Neural cell (in vitro differentiated cells): ENCODE measurements around the gene IL9. TPM values are rescaled to one million over a fixed set of nuclear protein-coding genes. Genes with fewer than 3 reads are reported as not detected.

Experiments
- H2AFZ ChIP-seq: fragments of 200-600, 300-800 bp; sonication (generic), shearing (Covaris generic); 2 replicates; pipeline ENCODE4 v1.6.0; 2014; ENCODE audit warnings: low read depth, mild to moderate bottlenecking, antibody characterized with exemption, low read length, moderate library complexity
- H3F3A ChIP-seq: fragments of 200-600 bp; shearing (Covaris generic); 2 replicates; pipeline ENCODE4 v1.6.1; 2016; ENCODE audit warnings: mild to moderate bottlenecking, moderate library complexity, mixed read lengths, antibody characterized with exemption, low read length; ENCODE audit not compliant: insufficient read depth, poor library complexity, severe bottlenecking
- H3K27ac ChIP-seq: fragments of 200-600, 300-800 bp; sonication (generic), shearing (Covaris generic); 2 replicates; pipeline ENCODE4 v1.5.1; 2014; ENCODE audit warnings: mild to moderate bottlenecking, low read length, moderate library complexity
- H3K27me3 ChIP-seq: fragments of 300-800, 200-600 bp; sonication (generic), shearing (Covaris generic); 2 replicates; pipeline ENCODE4 v1.6.0; 2014; ENCODE audit warnings: mild to moderate bottlenecking, low read depth, low read length, moderate library complexity; ENCODE audit not compliant: insufficient read depth
- H3K36me3 ChIP-seq: fragments of 300-800, 200-600 bp; sonication (generic), shearing (Covaris generic); 2 replicates; pipeline ENCODE4 v1.5.1; 2014; ENCODE audit warnings: mild to moderate bottlenecking, antibody characterized with exemption, low read length, moderate library complexity; ENCODE audit not compliant: insufficient read depth
- H3K4me2 ChIP-seq: fragments of 300-800, 200-600 bp; sonication (generic), shearing (Covaris generic); 2 replicates; pipeline ENCODE4 v1.6.0; 2014; ENCODE audit warnings: mild to moderate bottlenecking, low read length
- H3K4me3 ChIP-seq: fragments of 300-800, 200-600 bp; sonication (generic), shearing (Covaris generic); 2 replicates; pipeline ENCODE4 v1.5.1; 2014; ENCODE audit warnings: mild to moderate bottlenecking, low read length, moderate library complexity
- H3K79me2 ChIP-seq: fragments of 200-600 bp; shearing (Covaris generic); replicated peaks from 2 replicates; pipeline ENCODE4 v1.6.0; 2014; ENCODE audit warnings: mild to moderate bottlenecking, low read length, moderate library complexity; ENCODE audit not compliant: insufficient read depth
- H3K9ac ChIP-seq: fragments of 300-800, 200-600 bp; sonication (generic), shearing (Covaris generic); 2 replicates; pipeline ENCODE4 v1.6.1; 2016; ENCODE audit warnings: mild to moderate bottlenecking, low read length, mixed read lengths
- H3K9me2 ChIP-seq: fragments of 200-600 bp; shearing (Covaris generic); 2 replicates; pipeline ENCODE4 v1.6.1; 2016; ENCODE audit warnings: mild to moderate bottlenecking, low read length, mixed read lengths; ENCODE audit not compliant: insufficient read depth
- H3K9me3 ChIP-seq: fragments of 200-600, 300-800 bp; sonication (generic), shearing (Covaris generic); 2 replicates; pipeline ENCODE4 v1.6.1; 2016; ENCODE audit warnings: mild to moderate bottlenecking, mixed run types, low read length, moderate library complexity, mixed read lengths
- H4K20me1 ChIP-seq: fragments of 200-600 bp; shearing (Covaris generic); 2 replicates; pipeline ENCODE4 v1.6.1; 2016; ENCODE audit warnings: mild to moderate bottlenecking, mixed run types; ENCODE audit not compliant: insufficient read depth
- EP300 ChIP-seq: fragments of 450-650 bp; conservative IDR thresholded peaks from 2 replicates; pipeline ENCODE4 v1.6.1; 2014; ENCODE audit warnings: antibody characterized with exemption, mild to moderate bottlenecking, moderate library complexity; ENCODE audit not compliant: poor library complexity, severe bottlenecking
- EZH2 ChIP-seq: fragments of 200-600, 300-800 bp; shearing (Covaris generic), sonication (generic); IDR thresholded peaks from 2 replicates; pipeline ENCODE4 v1.6.1; 2014; ENCODE audit warnings: antibody characterized with exemption, low read length, borderline replicate concordance, mild to moderate bottlenecking; ENCODE audit not compliant: insufficient read depth, poor library complexity, severe bottlenecking
- MXI1 ChIP-seq: fragments of 450-650 bp; conservative IDR thresholded peaks from 2 replicates; pipeline ENCODE4 v1.6.1; 2014; ENCODE audit warnings: antibody characterized with exemption, mild to moderate bottlenecking; ENCODE audit not compliant: poor library complexity, severe bottlenecking
- POLR2AphosphoS5 ChIP-seq: IDR thresholded peaks from 2 replicates; pipeline ENCODE4 v1.6.1; 2012
- RAD21 ChIP-seq: fragments of 450-650 bp; conservative IDR thresholded peaks from 2 replicates; pipeline ENCODE4 v1.6.1; 2014; ENCODE audit warnings: antibody characterized with exemption, mild to moderate bottlenecking, moderate library complexity
- SMC3 ChIP-seq: fragments of 450-650 bp; conservative IDR thresholded peaks from 2 replicates; pipeline ENCODE4 v1.6.1; 2014; ENCODE audit warnings: antibody characterized with exemption, mild to moderate bottlenecking, moderate library complexity; ENCODE audit not compliant: poor library complexity
- TAF1 ChIP-seq: IDR thresholded peaks from 2 replicates; pipeline ENCODE4 v1.6.1; 2012; ENCODE audit warnings: low read depth
- polyA plus RNA-seq: library from polyadenylated mRNA; depleted of rRNA; stranded (reverse); fragments of >200 nt; gene quantifications from 2 replicates; pipeline ENCODE4 v1.2.3, GENCODE V29; 2014
- TF ChIP-seq, protein P1 (sequence below): IDR thresholded peaks from 2 replicates; pipeline ENCODE4 v1.6.1; 2012; ENCODE audit warnings: borderline replicate concordance
- TF ChIP-seq, protein P2 (sequence below): fragments of 450-650 bp; IDR thresholded peaks from 2 replicates; pipeline ENCODE4 v1.5.1; 2014; ENCODE audit warnings: antibody characterized with exemption, mild to moderate bottlenecking, moderate library complexity; ENCODE audit not compliant: poor library complexity, severe bottlenecking

The IL9 gene
- polyA plus RNA-seq, 1 donor from 2014 or later = not detected

DNA sequence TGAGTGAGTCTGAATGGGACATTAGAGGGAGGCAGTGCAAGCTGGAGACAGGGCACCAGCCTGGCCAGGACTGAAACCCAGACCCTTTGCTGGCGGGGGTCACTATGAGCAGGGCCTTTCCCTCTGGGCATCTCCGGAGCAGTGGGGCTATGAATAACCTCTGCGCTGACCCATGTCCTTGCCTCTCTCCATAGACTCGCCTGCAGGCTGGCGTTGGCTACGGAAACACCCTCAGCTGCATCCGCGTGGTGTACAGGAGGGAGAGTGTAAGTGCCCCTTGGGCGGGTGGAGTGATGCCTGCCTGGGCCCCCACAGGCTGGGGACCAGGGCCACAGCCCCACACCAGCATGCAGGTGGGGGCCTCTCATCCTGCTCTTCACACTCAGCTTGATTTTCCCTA is 45.4 kb downstream of the IL9 start:
- TF ChIP-seq RAD21 = no peak
- TF ChIP-seq, protein P1, sequence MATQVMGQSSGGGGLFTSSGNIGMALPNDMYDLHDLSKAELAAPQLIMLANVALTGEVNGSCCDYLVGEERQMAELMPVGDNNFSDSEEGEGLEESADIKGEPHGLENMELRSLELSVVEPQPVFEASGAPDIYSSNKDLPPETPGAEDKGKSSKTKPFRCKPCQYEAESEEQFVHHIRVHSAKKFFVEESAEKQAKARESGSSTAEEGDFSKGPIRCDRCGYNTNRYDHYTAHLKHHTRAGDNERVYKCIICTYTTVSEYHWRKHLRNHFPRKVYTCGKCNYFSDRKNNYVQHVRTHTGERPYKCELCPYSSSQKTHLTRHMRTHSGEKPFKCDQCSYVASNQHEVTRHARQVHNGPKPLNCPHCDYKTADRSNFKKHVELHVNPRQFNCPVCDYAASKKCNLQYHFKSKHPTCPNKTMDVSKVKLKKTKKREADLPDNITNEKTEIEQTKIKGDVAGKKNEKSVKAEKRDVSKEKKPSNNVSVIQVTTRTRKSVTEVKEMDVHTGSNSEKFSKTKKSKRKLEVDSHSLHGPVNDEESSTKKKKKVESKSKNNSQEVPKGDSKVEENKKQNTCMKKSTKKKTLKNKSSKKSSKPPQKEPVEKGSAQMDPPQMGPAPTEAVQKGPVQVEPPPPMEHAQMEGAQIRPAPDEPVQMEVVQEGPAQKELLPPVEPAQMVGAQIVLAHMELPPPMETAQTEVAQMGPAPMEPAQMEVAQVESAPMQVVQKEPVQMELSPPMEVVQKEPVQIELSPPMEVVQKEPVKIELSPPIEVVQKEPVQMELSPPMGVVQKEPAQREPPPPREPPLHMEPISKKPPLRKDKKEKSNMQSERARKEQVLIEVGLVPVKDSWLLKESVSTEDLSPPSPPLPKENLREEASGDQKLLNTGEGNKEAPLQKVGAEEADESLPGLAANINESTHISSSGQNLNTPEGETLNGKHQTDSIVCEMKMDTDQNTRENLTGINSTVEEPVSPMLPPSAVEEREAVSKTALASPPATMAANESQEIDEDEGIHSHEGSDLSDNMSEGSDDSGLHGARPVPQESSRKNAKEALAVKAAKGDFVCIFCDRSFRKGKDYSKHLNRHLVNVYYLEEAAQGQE = no peak
- no peak for TF ChIP-seq POLR2AphosphoS5
- no peak for TF ChIP-seq EZH2
- TF ChIP-seq TAF1 = no peak
- no peak for TF ChIP-seq EP300
- TF ChIP-seq, protein P2, sequence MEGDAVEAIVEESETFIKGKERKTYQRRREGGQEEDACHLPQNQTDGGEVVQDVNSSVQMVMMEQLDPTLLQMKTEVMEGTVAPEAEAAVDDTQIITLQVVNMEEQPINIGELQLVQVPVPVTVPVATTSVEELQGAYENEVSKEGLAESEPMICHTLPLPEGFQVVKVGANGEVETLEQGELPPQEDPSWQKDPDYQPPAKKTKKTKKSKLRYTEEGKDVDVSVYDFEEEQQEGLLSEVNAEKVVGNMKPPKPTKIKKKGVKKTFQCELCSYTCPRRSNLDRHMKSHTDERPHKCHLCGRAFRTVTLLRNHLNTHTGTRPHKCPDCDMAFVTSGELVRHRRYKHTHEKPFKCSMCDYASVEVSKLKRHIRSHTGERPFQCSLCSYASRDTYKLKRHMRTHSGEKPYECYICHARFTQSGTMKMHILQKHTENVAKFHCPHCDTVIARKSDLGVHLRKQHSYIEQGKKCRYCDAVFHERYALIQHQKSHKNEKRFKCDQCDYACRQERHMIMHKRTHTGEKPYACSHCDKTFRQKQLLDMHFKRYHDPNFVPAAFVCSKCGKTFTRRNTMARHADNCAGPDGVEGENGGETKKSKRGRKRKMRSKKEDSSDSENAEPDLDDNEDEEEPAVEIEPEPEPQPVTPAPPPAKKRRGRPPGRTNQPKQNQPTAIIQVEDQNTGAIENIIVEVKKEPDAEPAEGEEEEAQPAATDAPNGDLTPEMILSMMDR = no peak
- TF ChIP-seq MXI1 = no peak
- no peak for TF ChIP-seq SMC3
- H3K4me3 ChIP-seq = no peak overlapping the region
- no peaks in the 10 kb centered on the region for H4K20me1 ChIP-seq
- H3K27ac ChIP-seq = no peak overlapping the region
- no peaks in the 10 kb centered on the region for H3K9me3 ChIP-seq
- H3K79me2 ChIP-seq = no peaks in the 10 kb centered on the region
- H3K27me3 ChIP-seq = no peaks in the 10 kb centered on the region
- H3K36me3 ChIP-seq = no peaks in the 10 kb centered on the region
- H3F3A ChIP-seq = no peaks in the 10 kb centered on the region
- H2AFZ ChIP-seq = no peak overlapping the region
- no peak overlapping the region for H3K4me2 ChIP-seq
- H3K9ac ChIP-seq = no peak overlapping the region
- H3K9me2 ChIP-seq = no peaks in the 10 kb centered on the region

DNA sequence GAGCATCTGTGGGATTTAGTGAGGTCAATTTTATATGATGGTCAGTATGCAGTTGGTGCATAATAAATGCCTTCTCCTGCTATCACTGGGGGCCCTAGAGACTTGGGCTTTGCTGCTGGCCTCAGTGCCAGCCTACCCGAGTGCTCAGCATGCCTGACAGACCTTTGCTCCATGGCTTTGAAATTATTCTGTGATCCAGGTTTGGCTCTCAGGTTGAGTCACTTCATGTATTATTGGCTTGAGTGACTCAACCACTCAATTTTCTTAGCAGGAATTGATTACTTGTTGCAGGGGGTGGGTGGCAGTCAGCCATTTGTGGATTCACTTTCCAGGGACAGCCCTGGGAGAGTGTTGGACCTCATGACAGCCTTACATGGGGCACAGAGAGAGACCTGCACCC is 47.7 kb downstream of the IL9 start:
- Histone ChIP-seq H3K27me3 (no peaks in the 10 kb centered on the region), H3K9ac (no peak overlapping the region), H3K79me2 (no peaks in the 10 kb centered on the region), H2AFZ (no peak overlapping the region), H3K4me2 (no peak overlapping the region), H4K20me1 (no peaks in the 10 kb centered on the region), H3F3A (no peaks in the 10 kb centered on the region), H3K36me3 (no peaks in the 10 kb centered on the region), H3K4me3 (no peak overlapping the region), H3K9me2 (no peaks in the 10 kb centered on the region), H3K27ac (no peak overlapping the region), H3K9me3 (no peaks in the 10 kb centered on the region)
- TF ChIP-seq, protein P1 = no peak
- no peak for TF ChIP-seq EP300
- no peak for TF ChIP-seq POLR2AphosphoS5
